GM18517 (cell line): ENCODE data around the gene RTEL1.
"Not testable (repeated sequence)": the region's sequence is repeated elsewhere in the genome, so short reads cannot be mapped to it uniquely, and the experiment has no call there.

ENCODE experiments used
- ATAC-seq: cut with Tn5 transposase; IDR thresholded peaks from one replicate; pipeline ENCODE4 v1.9.1; 2021; ENCODE audit warnings: mild to moderate bottlenecking, moderate library complexity; ENCODE audit not compliant: unreplicated experiment

RTEL1 gene

GRCh38 chr20:63664861-63665594, 6.9 kb downstream of the RTEL1 start:
- ATAC-seq: no peak

- ATAC-seq: no peak
Measured at GRCh38 chr20:63665708-63666107, 7.6 kb downstream of the RTEL1 start.

- ATAC-seq: no peak
Measured at GRCh38 chr20:63667858-63668257, 9.7 kb downstream of the RTEL1 start.

- ATAC-seq: no peak
Measured at GRCh38 chr20:63668351-63668750, 10.2 kb downstream of the RTEL1 start.

GRCh38 chr20:63671695-63672094, 13.6 kb downstream of the RTEL1 start:
- not testable (repeated sequence) for ATAC-seq

- no peak for ATAC-seq
Measured at GRCh38 chr20:63672666-63673065, 14.6 kb downstream of the RTEL1 start.

GRCh38 chr20:63673951-63674350, 15.8 kb downstream of the RTEL1 start:
- ATAC-seq: no peak

- no peak for ATAC-seq
Measured at GRCh38 chr20:63675681-63676368, 17.7 kb downstream of the RTEL1 start.

- no peak for ATAC-seq
Measured at GRCh38 chr20:63678071-63678470, 20.0 kb downstream of the RTEL1 start.

- no peak for ATAC-seq
Measured at GRCh38 chr20:63678667-63679465, 20.8 kb downstream of the RTEL1 start.

- ATAC-seq: no peak
Measured at GRCh38 chr20:63679799-63680305, 21.7 kb downstream of the RTEL1 start.

GRCh38 chr20:63680427-63680826, 22.3 kb downstream of the RTEL1 start:
- no peak for ATAC-seq

GRCh38 chr20:63680857-63681608, 22.9 kb downstream of the RTEL1 start:
- no peak for ATAC-seq

GRCh38 chr20:63681609-63682142, 23.6 kb downstream of the RTEL1 start:
- no peak for ATAC-seq

- no peak for ATAC-seq
Measured at GRCh38 chr20:63682384-63683139, 24.4 kb downstream of the RTEL1 start.

GRCh38 chr20:63685269-63686026, 27.3 kb downstream of the RTEL1 start:
- no peak for ATAC-seq

GRCh38 chr20:63686094-63686491, 28.0 kb downstream of the RTEL1 start:
- ATAC-seq: no peak

- no peak for ATAC-seq
Measured at GRCh38 chr20:63686492-63687321, 28.6 kb downstream of the RTEL1 start.
